GM21447 (cell line): ENCODE measurements around the gene UNC119.

Experiments used
- ATAC-seq: cut with Tn5 transposase; IDR thresholded peaks from one replicate; pipeline ENCODE4 v1.9.1; 2021; ENCODE audit not compliant: unreplicated experiment

UNC119 gene

GRCh38 chr17:28545141-28545503 is 7.3 kb downstream of the UNC119 start:
- ATAC-seq = no peak

- no peak for ATAC-seq
Measured at GRCh38 chr17:28544402-28545140, 7.9 kb downstream of the UNC119 start.

- no peak for ATAC-seq
Measured at GRCh38 chr17:28541439-28541838, 11.0 kb downstream of the UNC119 start.

GRCh38 chr17:28540231-28540630 is 12.2 kb downstream of the UNC119 start:
- ATAC-seq = no peak

- no peak for ATAC-seq
Measured at GRCh38 chr17:28538296-28538895, 14.0 kb downstream of the UNC119 start.

- no peak for ATAC-seq
Measured at GRCh38 chr17:28537219-28537610, 15.2 kb downstream of the UNC119 start.

- ATAC-seq = no peak
Measured at GRCh38 chr17:28536532-28537218, 15.7 kb downstream of the UNC119 start.

GRCh38 chr17:28534740-28535375 is 17.6 kb downstream of the UNC119 start:
- ATAC-seq = no peak

GRCh38 chr17:28533091-28533807 is 19.2 kb downstream of the UNC119 start:
- ATAC-seq = no peak

GRCh38 chr17:28532050-28532960 is 20.1 kb downstream of the UNC119 start:
- no peak for ATAC-seq

- ATAC-seq = no peak
Measured at GRCh38 chr17:28530926-28531325, 21.5 kb downstream of the UNC119 start.

GRCh38 chr17:28530250-28530649 is 22.2 kb downstream of the UNC119 start:
- no peak for ATAC-seq

- no peak for ATAC-seq
Measured at GRCh38 chr17:28529013-28529400, 23.4 kb downstream of the UNC119 start.

- no peak for ATAC-seq
Measured at GRCh38 chr17:28528327-28529012, 24.0 kb downstream of the UNC119 start.

- no peak for ATAC-seq
Measured at GRCh38 chr17:28527859-28528258, 24.6 kb downstream of the UNC119 start.

- no peak for ATAC-seq
Measured at GRCh38 chr17:28527181-28527681, 25.2 kb downstream of the UNC119 start.

GRCh38 chr17:28526381-28526780 is 26.0 kb downstream of the UNC119 start:
- ATAC-seq = no peak

- no peak for ATAC-seq
Measured at GRCh38 chr17:28524476-28525424, 27.7 kb downstream of the UNC119 start.
